Activated CD4-positive, alpha-beta T cell treated with anti-CD3 and anti-CD28 coated beads, Interleukin-2, amount 10 ng/mL, durations not matched to agents 7 days and 5 days (primary cell): ENCODE data around the gene CHML. TPM values are rescaled to one million over a fixed set of nuclear protein-coding genes. Genes with fewer than 3 reads are reported as not detected.

Experiments used
- CTCF ChIA-PET: fragments of 350-600 bp; sonication (Branson Sonifier 250); formaldehyde crosslinking; loops from one replicate; lab custom pipeline; 2021; ENCODE audit warnings: antibody characterized with exemption; lab: Charles Lee
- POLR2A ChIA-PET: fragments of 350-600 bp; sonication (Branson Sonifier 250); formaldehyde crosslinking; loops from one replicate; lab custom pipeline; 2021; ENCODE audit warnings: antibody characterized with exemption; lab: Charles Lee
- DNase-seq: peaks from one replicate; pipeline ENCODE4 v3.0.0-alpha.2; 2020
- H3K27ac Mint-ChIP-seq: one replicate; pipeline ENCODE4 v1.8.0; 2021; ENCODE audit warnings: mild to moderate bottlenecking, moderate library complexity, mixed read lengths
- H3K27me3 Mint-ChIP-seq: one replicate; pipeline ENCODE4 v1.8.0; 2021; ENCODE audit warnings: mixed read lengths
- H3K36me3 Mint-ChIP-seq: one replicate; pipeline ENCODE4 v1.8.0; 2021; ENCODE audit warnings: low read depth, mixed read lengths
- H3K4me1 Mint-ChIP-seq: one replicate; pipeline ENCODE4 v1.8.0; 2021; ENCODE audit warnings: mixed read lengths
- H3K4me3 Mint-ChIP-seq: one replicate; pipeline ENCODE4 v1.8.0; 2021; ENCODE audit warnings: mild to moderate bottlenecking, moderate library complexity, mixed read lengths
- H3K9me3 Mint-ChIP-seq: one replicate; pipeline ENCODE4 v1.8.0; 2021; ENCODE audit warnings: mixed read lengths
- total RNA-seq, 2 experiments: library from RNA; stranded (reverse); gene quantifications; one replicate each; pipeline ENCODE4 v1.2.3, GENCODE V29; 2021

Gene CHML
- total RNA-seq, 2 experiments from 2014 or later: 13.0 to 16.3 TPM

GRCh38 chr1:241591736-241592135 lies 48.4 kb downstream of the CHML start:
- Mint-ChIP-seq H3K36me3 (peaks cover 16% of the 10 kb centered on the region), H3K27ac (no peak overlapping the region), H3K4me3 (no peak overlapping the region), H3K27me3 (no peaks in the 10 kb centered on the region), H3K9me3 (no peaks in the 10 kb centered on the region), H3K4me1 (peaks cover 2% of the 10 kb centered on the region)
- ChIA-PET CTCF (interaction anchor here (0.6 to 0.8 kb wide), 2 partner anchors 108 to 407 kb away, joined by 3 to 6 read pairs; partner anchors contain the start of gene MAP1LC3C), POLR2A (no interaction called here)
- DNase-seq: no peak

- Mint-ChIP-seq H3K27me3 (no peaks in the 10 kb centered on the region), H3K9me3 (no peaks in the 10 kb centered on the region), H3K36me3 (peaks cover 19% of the 10 kb centered on the region), H3K4me3 (no peak overlapping the region), H3K4me1 (peaks cover 2% of the 10 kb centered on the region), H3K27ac (no peak overlapping the region)
- DNase-seq: no peak
- ChIA-PET POLR2A (no interaction called here), CTCF (interaction anchor here (0.6 to 1.1 kb wide), 3 partner anchors 19 to 408 kb away, joined by 3 to 6 read pairs (median 3); partner anchors contain the start of gene MAP1LC3C)
Measured at GRCh38 chr1:241591317-241591716, 48.9 kb downstream of the CHML start.

- ChIA-PET CTCF (interaction anchor here (1.1 kb wide), 1 partner anchor 19 kb away, joined by 3 read pairs; no protein-coding TSS in a partner anchor), POLR2A (no interaction called here)
- Mint-ChIP-seq H3K27me3 (no peaks in the 10 kb centered on the region), H3K36me3 (peaks cover 19% of the 10 kb centered on the region), H3K4me3 (no peak overlapping the region), H3K9me3 (no peaks in the 10 kb centered on the region), H3K27ac (no peak overlapping the region), H3K4me1 (peaks cover 2% of the 10 kb centered on the region)
- no peak for DNase-seq
Measured at GRCh38 chr1:241590719-241591118, 49.5 kb downstream of the CHML start.

Other genes with a start within 250 kb of the CHML start
- 10 to 100 TPM; 63.9 to 66.3 TPM for gene FH, start 120.6 kb downstream of the CHML start, total RNA-seq
- under 1 TPM in 1 of 2 experiments, not detected in 1; 0.12 TPM for gene KMO, start 108.0 kb downstream of the CHML start, total RNA-seq
- 10 to 100 TPM; 17.2 to 18.1 TPM for gene OPN3, start within 50 bp of the CHML start, total RNA-seq
- under 1 TPM; 0.21 to 0.22 TPM for gene WDR64, start 11.9 kb upstream of the CHML start, total RNA-seq
- gene EXO1, start 207.8 kb upstream of the CHML start, total RNA-seq: 10 to 100 TPM; 41.3 to 44.4 TPM